GM12874 (cell line): Measurements from ENCODE around the gene RBM44.

Source experiments
- TF ChIP-seq, protein P1 (sequence below): IDR thresholded peaks from 2 replicates; pipeline ENCODE4 v1.5.1; 2011; ENCODE audit warnings: low read depth, mild to moderate bottlenecking, control low read depth, low read length, moderate library complexity; ENCODE audit not compliant: insufficient read depth

Gene RBM44

DNA sequence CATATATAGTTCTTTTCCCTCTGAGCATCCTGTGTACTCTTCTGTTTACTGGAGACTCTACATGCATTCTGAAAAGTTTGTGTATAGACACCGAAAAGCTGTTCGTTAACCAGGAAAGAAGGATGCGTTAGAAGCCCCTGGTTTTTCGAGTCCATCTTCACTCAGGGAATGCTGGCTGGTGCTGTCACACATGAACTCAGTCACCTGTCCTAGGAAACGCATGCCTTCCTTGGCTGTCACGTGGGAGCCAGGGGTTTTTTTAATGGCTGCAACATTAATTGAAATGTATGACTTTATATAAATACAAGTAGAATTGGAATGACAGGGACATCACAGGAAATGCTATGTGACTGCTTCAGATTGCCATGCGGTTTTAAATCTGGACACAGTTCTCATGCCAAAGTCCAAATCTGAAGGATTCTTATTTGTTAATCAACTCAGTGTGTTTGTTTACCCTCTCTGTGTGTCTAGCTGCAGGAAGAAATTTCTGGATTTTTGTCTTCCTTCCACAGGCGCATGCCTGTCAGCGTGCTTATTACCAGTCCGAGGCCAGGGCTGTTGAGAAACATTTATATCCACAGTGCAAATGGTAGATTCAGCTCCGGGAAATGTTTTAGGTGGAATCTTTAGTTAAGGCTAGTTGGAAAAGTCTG, 63.4 kb downstream of the RBM44 start:
- TF ChIP-seq, protein P1, sequence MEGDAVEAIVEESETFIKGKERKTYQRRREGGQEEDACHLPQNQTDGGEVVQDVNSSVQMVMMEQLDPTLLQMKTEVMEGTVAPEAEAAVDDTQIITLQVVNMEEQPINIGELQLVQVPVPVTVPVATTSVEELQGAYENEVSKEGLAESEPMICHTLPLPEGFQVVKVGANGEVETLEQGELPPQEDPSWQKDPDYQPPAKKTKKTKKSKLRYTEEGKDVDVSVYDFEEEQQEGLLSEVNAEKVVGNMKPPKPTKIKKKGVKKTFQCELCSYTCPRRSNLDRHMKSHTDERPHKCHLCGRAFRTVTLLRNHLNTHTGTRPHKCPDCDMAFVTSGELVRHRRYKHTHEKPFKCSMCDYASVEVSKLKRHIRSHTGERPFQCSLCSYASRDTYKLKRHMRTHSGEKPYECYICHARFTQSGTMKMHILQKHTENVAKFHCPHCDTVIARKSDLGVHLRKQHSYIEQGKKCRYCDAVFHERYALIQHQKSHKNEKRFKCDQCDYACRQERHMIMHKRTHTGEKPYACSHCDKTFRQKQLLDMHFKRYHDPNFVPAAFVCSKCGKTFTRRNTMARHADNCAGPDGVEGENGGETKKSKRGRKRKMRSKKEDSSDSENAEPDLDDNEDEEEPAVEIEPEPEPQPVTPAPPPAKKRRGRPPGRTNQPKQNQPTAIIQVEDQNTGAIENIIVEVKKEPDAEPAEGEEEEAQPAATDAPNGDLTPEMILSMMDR: no peak

DNA sequence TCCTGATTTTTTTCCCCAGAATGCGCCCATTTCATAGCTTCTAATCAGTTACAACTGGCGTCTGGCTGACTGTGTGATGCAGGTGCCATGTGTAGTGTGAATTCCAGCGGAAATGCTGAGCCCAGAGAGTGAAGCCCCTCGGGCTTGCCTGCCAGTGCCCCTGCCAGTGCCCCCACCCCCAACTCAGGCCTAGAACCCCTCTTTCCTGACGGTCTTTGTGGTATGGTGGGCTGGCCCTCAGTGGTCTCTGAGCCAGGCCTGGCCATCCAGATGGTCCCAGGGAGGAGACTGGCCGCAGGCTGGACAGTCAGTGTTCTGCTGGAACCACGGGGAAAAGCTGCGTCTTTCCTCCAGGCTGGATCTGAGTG, 63.9 kb downstream of the RBM44 start:
- TF ChIP-seq, protein P1: no peak

DNA sequence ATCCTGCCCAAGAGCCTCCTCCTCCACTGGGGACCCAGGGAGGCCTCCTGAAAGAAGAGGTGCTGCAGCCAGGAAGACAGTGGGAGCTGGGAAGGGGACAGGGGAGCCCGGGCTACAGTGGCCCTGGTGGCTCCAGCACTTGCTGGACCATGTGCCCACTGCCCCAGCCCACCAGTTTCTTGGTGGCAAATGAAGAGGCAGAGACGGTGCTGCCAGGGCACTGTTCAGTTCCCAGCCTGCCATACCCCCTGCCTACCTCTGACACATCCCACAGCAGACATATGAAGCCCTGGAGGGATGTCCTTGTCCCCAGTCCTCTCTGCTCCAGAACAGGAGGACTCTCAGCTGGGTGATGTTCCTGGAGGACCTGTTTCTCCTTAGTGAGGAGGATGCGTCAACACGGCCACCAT, 64.5 kb downstream of the RBM44 start:
- TF ChIP-seq, protein P1: no peak

DNA sequence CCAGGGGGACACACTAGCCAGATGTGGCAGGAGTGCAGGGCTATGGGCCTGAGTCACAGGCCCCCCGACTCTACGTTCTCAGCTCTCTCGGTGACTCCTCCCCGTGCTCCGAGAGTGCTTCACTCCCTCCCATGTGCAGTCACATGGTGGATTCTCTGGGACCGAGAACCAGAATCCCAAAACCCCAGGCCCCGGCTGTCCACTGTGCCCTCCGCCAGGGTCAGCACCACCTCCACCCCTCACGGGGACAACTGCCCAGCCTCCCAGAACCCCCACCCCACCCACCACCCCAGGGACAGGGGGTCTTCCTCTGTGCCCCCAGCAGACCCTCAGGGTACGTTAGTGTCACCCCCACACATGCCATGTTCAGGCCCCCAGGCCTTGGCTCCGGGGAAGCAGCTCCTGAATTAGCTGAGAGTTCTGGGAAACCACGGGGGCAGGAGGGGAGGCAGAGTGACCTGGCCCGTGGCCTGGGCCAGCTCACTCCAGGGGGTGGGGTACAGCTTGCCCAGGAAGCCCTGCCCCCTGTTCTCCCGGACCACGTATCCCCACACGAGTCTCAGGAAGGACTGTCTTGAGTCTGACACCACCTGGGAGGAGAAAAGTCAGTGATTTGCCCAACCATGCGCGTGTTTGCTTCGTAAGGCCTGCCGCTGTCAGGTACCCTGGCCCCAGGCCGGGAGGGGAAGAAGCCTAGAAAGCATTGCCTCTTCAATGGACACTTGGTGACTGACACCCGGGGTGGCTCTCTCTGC, 65.3 kb downstream of the RBM44 start:
- TF ChIP-seq, protein P1: no peak

DNA sequence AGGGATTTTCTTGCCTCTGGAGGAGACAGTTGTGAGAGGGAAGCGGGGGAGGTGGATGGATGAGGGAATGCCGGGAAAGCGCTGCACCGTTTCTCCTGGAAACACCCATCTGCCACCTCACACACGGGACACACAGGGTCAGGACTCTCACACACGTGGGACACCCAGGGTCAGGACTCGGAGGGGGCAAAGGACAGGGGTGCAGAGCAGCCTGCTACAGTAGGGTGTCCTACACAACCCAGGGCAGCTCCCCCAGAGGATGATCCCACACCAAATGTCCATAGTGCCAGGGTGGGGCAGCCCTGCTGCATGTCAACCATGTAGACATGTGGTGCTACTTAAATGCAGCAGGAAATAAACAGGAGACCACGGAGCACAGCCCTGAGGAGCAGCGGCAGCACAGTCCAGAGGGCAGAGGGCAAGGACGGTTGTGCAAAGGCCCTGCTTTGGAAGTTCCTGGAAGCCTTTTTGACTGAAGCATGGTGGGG, 65.9 kb downstream of the RBM44 start:
- TF ChIP-seq, protein P1: no peak

DNA sequence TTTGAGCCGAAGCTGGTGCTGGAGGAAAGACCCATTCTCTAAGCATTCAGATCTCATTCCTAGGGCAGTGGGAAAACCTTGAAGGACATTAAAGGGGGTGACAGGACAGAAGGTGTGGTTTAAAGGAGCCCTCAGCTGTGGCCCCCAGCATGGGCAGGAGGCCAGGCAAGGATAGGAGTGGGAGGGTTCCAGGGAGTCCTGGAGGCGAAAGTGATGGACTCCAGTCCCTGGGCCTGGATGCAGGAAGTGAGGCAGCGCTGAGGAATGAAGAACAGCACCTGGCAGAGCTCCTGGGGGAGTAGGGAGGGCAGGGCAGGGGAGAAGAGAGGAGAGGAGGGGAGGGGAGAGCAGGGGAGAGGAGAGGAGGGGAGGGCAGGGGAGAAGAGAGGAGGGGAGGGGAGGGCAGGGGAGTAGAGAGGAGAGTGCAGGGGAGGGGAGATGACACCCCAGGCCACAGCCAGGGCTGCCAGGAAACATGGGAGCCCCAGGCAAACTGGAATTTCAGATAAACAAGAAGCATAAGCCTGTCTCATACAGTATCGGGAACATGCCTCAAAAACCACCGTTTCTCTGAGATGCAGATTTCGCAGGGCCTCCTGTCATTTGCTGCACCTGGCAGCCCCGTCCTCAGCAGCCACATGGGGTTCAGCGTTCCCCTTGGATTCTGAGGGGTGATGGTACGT, 66.5 kb downstream of the RBM44 start:
- TF ChIP-seq, protein P1: no peak

DNA sequence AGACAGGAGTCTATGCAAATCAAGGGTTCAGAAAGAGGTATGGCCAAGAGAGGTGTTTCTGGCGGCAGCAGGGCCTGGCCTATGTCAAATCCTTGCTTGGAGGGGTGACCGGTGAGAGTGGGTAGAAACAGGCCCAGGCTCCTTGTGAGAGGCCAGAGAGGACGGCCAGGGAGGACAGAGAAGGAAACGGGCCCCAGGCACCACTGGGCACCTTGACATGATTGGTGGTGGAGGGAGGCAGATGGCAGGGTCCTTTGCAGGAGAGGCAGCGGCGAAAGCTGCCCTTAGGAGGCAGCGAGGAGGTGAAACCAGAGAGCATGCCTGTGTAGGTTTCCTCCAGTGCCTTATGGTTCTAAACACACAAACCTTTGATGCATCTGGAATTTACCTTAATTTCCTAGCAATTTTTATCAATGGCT, 67.1 kb downstream of the RBM44 start:
- TF ChIP-seq, protein P1: no peak
